ENCODE measurements around the gene YWHAQ.

- TF ChIP-seq POLR2A (IDR thresholded peaks at IDR 0.05; ENCODE audit: low read length), result no peak
- no peak for TF ChIP-seq SMC3 (IDR thresholded peaks at IDR 0.05)
- TF ChIP-seq CTCF (IDR thresholded peaks at IDR 0.05), result no peak
- 0 out of 2 replicates have a peak, but pooled peaks have one; percentile 17 for TF ChIP-seq MAX (IDR thresholded peaks at IDR 0.05)
- no peak for TF ChIP-seq GATA3 (IDR thresholded peaks at IDR 0.05; ENCODE audit: borderline replicate concordance)
- TF ChIP-seq SREBF2 (IDR thresholded peaks at IDR 0.05), result no peak
- TF ChIP-seq REST (IDR thresholded peaks at IDR 0.05), result no peak
- TF ChIP-seq BCL3 (IDR thresholded peaks at IDR 0.05), result no peak
- no peak for TF ChIP-seq BHLHE40 (IDR thresholded peaks at IDR 0.05; ENCODE audit: low read depth, low read length)
- TF ChIP-seq CHD2 (IDR thresholded peaks at IDR 0.05; ENCODE audit: low read length, partially characterized antibody), result no peak
- TF ChIP-seq HOXA7 (CRISPR knock-in tag; IDR thresholded peaks at IDR 0.05), result no peak
- TF ChIP-seq NR3C1 (IDR thresholded peaks at IDR 0.05), result no peak
- TF ChIP-seq ELK1 (IDR thresholded peaks at IDR 0.05; ENCODE audit: low read depth, low read length), result no peak
Observed at GRCh38 chr2:9657731-9658130, 26.9 kb upstream of the YWHAQ start.
